Measurements from ENCODE around the gene RNF38. TPM values are rescaled to one million over a fixed set of nuclear protein-coding genes. Genes with fewer than 3 reads are reported as not detected.

Gene RNF38
- total and polyA plus RNA-seq, 2 experiments from 2014 or later: 13.7 to 61.9 TPM

GRCh38 chr9:36364577-36364976 lies 35.5 kb downstream of the RNF38 start:
- H4K20me1 ChIP-seq (replicated peaks; ENCODE audit: insufficient read depth): peaks cover 12% of the 10 kb centered on the region
- peaks cover 53% of the 10 kb centered on the region for H3K79me2 ChIP-seq (replicated peaks; ENCODE audit: insufficient read depth)
- TF ChIP-seq EZH2phosphoT487 (IDR thresholded peaks at IDR 0.05; ENCODE audit: unreplicated experiment) (no peak), ZNF462 (CRISPR knock-in tag; IDR thresholded peaks at IDR 0.05) (no peak), JUNB (IDR thresholded peaks at IDR 0.05; ENCODE audit: unreplicated experiment) (no peak), NANOG (IDR thresholded peaks at IDR 0.05; ENCODE audit: borderline replicate concordance) (no peak), ZNF331 (CRISPR knock-in tag; IDR thresholded peaks at IDR 0.05; ENCODE audit: low read depth) (no peak), ETS1 (IDR thresholded peaks at IDR 0.05) (no peak), EZH2 (IDR thresholded peaks at IDR 0.05; ENCODE audit: low read depth, unreplicated experiment) (no peak), POLR2AphosphoS5 (IDR thresholded peaks at IDR 0.05; ENCODE audit: low read depth) (no peak), CTCF (conservative IDR thresholded peaks at IDR 0.05; ENCODE audit: low read depth in 2 of 2) (no peak), CREB1 (CRISPR knock-in tag; IDR thresholded peaks at IDR 0.05; ENCODE audit: low read depth) (no peak), ZNF114 (CRISPR knock-in tag; IDR thresholded peaks at IDR 0.05) (no peak), REST (IDR thresholded peaks at IDR 0.05; ENCODE audit: unreplicated experiment) (no peak), STAT1 (IDR thresholded peaks at IDR 0.05; ENCODE audit: unreplicated experiment) (no peak)
- Mint-ChIP-seq H3K9me3 (no peaks in the 10 kb centered on the region), H3K4me1 (no peaks in the 10 kb centered on the region; the same call in 2 of the 3 replicates), H3K27ac (no peak overlapping the region), H3K36me3 (ENCODE audit: low read depth) (peaks cover 34% of the 10 kb centered on the region), H3K27me3 (ENCODE audit: insufficient read depth, low read depth, poor library complexity) (peaks cover 2% of the 10 kb centered on the region), H3K4me3 (no peak overlapping the region)
- peaks cover 15% of the 10 kb centered on the region for H3K36me3 ChIP-seq (ENCODE audit: insufficient read depth)
- no peak overlapping the region for H3K4me2 ChIP-seq
- no peaks in the 10 kb centered on the region for H3K4me1 ChIP-seq (ENCODE audit: insufficient read depth)
- no peaks in the 10 kb centered on the region for H3F3A ChIP-seq (replicated peaks; ENCODE audit: low read depth)
- no peak overlapping the region for H3K4me3 ChIP-seq
- no peaks in the 10 kb centered on the region for H3K9me2 ChIP-seq (ENCODE audit: insufficient read depth)
- no peaks in the 10 kb centered on the region for H3K27me3 ChIP-seq (ENCODE audit: insufficient read depth)
- DNase-seq (ENCODE audit: low spot score) (no peak), ATAC-seq (no peak)
- no peak overlapping the region for H2AFZ ChIP-seq
- H3K27ac ChIP-seq (ENCODE audit: low read depth): no peak overlapping the region

Measured in GM23338 (cell line).